Measurements from ENCODE around the gene B4GALT2.

B4GALT2 gene

GRCh38 chr1:43985984-43986595 is 7.1 kb downstream of the B4GALT2 start:
- no peak for DNase-seq

GRCh38 chr1:43986712-43987111 is 7.7 kb downstream of the B4GALT2 start:
- no peak for DNase-seq

GRCh38 chr1:43987159-43987902 is 8.3 kb downstream of the B4GALT2 start:
- no peak for DNase-seq

- no peak for DNase-seq
These were observed 11.5 kb downstream of the B4GALT2 start for GRCh38 chr1:43990271-43991199.

- DNase-seq: no peak
These were observed 12.1 kb downstream of the B4GALT2 start for GRCh38 chr1:43991200-43991475.

GRCh38 chr1:43991476-43992231 is 12.6 kb downstream of the B4GALT2 start, which contains the start of gene CCDC24:
Gene CCDC24, plus strand, starts transcription at chr1:43991599. Its CDS starts 280 bp downstream, at chr1:43991879.
- DNase-seq: peak; percentile 77

- DNase-seq: no peak
These were observed 13.4 kb downstream of the B4GALT2 start for GRCh38 chr1:43992232-43992995.

- DNase-seq: no peak
These were observed 14.3 kb downstream of the B4GALT2 start for GRCh38 chr1:43993206-43993914.

GRCh38 chr1:43994071-43994470 is 15.1 kb downstream of the B4GALT2 start:
- no peak for DNase-seq

- peak; percentile 30 for DNase-seq
These were observed 16.1 kb downstream of the B4GALT2 start for GRCh38 chr1:43994794-43995790.

- no peak for DNase-seq
These were observed 17.1 kb downstream of the B4GALT2 start for GRCh38 chr1:43995984-43996732.

- DNase-seq: no peak
These were observed 17.7 kb downstream of the B4GALT2 start for GRCh38 chr1:43996733-43997115.

GRCh38 chr1:43997295-43997999 is 18.4 kb downstream of the B4GALT2 start:
- DNase-seq: no peak

GRCh38 chr1:43998000-43998378 is 19.0 kb downstream of the B4GALT2 start:
- no peak for DNase-seq

- no peak for DNase-seq
These were observed 20.4 kb downstream of the B4GALT2 start for GRCh38 chr1:43999455-43999854.

- no peak for DNase-seq
These were observed 21.2 kb downstream of the B4GALT2 start for GRCh38 chr1:44000122-44000665.

- no peak for DNase-seq
These were observed 23.2 kb downstream of the B4GALT2 start for GRCh38 chr1:44002165-44002564.

GRCh38 chr1:44002606-44003157 is 23.7 kb downstream of the B4GALT2 start:
- DNase-seq: no peak
